Activated CD8-positive, alpha-beta memory T cell treated with anti-CD3 and anti-CD28 coated beads for 1 hour (primary cell): ENCODE data around the gene ROBO1.

Source experiments
- DNase-seq, 2 donors: peaks; one replicate each; pipeline ENCODE4 v3.0.0-alpha.2; 2020; ENCODE audit warnings: low read depth in 1 of 2; ENCODE audit errors: extremely low read depth in 1 of 2

Gene ROBO1

GRCh38 chr3:79672075-79672474, 95.7 kb downstream of the ROBO1 start:
- DNase-seq = no peak

- DNase-seq = no peak
Observed at GRCh38 chr3:79670178-79670577, 97.6 kb downstream of the ROBO1 start.

DNA sequence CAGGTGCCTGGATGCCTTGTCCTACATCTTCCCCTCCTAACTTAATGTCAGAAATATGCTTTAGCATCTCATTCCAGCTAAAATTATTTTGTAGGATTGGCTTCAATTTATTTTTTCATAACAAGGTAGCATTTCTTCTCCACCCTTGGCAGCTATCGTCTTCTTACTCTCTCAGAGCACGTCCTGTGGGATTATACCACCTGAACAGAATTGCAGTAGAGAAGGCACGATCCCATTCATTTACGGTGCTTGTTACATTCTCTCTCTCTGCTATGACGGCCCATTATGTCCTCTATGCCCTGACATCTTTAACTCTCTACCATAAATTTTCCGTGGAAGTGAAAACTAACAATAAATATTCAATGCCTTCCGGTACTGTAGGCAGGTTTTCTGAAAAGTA, 103.3 kb downstream of the ROBO1 start:
- DNase-seq = no peak

DNA sequence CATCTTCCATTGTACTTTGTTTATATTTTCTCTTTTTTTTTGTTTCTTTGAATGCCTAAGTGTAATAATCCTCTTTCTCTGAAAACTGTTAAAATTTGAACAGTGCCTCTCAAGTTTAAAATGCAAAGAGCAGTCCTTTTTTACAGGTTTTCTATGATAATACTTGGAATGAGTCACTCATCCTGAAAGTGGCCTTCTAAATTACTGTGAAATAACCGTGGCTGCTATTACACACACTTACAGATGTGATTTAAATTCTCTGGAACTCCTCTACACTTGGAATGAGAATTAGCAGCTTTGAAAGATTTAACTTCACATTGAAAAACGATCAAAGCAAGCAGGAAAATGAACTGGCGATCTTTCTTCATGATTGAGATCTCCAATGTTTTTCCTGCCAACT, 105.9 kb downstream of the ROBO1 start:
- DNase-seq = no peak

DNA sequence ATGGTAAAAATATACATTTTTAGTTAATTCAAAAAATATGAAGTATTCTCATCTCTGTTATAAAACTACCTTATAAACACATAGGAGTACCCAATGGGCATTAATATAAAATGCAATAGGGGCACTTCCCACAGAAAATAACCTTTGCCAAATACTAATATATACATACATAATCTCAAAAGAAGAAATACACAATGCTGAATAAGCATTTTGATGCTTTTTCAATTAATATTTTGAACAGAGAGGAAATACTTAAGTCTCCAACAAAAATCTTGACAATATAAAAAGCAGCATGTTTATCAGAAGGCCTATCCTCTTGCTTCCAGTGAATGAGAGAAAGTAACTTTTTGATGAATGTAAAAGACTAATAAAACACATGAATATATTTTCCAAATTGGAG, 110.7 kb downstream of the ROBO1 start:
- no peak for DNase-seq

DNA sequence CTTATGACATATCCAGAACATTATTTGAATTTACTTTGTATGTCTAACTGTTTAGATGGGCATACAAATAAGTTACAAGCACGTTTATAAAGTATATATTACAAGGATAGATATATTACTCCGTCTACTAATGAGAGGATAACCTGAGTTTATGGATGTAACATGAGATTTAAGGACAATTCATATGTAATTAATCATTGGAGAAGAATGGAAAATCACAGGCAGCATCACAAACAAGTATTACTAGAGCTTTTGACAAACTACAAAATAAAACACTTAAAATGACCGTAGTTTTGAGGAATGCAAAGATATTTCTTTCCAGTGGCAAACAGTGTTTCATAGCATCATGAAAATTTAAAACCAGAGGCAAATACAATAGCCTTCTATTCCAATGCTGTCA, 113.8 kb downstream of the ROBO1 start:
- no peak for DNase-seq

- no peak for DNase-seq
Observed at GRCh38 chr3:79653266-79653830, 114.5 kb downstream of the ROBO1 start.

DNA sequence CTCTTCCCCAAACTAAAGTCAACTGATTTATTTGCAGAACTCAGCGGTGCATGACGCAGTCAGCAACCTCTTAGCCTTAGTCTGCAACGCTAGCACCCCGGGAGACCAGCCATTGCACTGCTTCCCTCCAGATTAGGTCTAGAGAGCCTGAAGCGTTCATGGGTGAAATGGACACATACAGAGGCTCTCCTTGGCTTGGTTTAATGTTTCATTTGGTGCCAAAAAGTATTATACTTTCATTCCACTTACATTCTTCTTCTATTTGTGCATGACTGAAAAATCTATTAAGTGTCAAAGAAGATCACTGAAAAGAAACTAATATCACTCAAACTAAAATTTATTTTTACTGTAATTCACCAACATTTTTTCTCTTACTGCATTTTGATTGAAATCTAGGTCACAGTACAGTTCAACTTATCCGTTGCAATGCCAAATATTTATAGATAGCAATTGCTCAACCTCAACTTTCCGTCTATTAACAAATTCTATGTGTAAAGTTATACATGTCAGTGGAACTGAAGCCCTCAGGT, 116.2 kb downstream of the ROBO1 start:
- DNase-seq = no peak

DNA sequence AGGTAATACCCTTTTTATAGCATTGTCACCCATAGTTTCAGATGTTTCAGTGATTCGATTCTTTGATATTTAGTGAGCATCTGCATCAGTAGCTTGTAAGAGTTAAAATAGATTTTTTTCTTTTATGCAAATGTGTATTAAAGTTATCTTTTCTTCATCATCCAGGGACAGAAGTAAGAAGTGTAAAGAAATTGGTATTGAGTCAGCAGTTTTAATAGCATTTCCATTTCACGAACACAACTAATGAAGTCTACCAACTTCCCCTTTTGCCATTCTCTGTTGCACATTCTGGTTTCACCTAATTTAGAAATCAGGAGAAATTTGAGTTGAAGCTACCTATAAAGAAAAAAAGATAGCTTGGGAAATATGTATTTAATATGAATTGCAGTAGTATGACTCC, 127.9 kb downstream of the ROBO1 start:
- no peak for DNase-seq

DNA sequence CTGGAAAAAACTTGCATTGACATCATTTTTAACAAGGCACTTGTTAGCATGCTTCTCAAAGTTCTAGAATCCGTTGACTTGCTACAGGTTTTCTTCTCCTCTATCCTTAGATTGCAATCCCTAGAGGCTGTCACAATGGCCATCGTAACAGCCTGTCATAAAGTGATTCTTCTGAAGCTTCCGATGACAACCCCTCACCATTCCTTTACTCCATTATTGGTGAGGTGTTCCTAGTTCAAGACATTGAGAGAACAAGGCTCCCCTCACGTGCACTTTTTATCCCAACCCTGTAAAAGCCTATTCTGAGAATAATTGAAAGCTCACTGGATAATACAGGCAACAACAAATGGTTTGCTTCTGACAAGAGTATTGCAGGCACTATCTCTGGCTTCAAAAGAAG, 131.4 kb downstream of the ROBO1 start:
- no peak for DNase-seq

DNA sequence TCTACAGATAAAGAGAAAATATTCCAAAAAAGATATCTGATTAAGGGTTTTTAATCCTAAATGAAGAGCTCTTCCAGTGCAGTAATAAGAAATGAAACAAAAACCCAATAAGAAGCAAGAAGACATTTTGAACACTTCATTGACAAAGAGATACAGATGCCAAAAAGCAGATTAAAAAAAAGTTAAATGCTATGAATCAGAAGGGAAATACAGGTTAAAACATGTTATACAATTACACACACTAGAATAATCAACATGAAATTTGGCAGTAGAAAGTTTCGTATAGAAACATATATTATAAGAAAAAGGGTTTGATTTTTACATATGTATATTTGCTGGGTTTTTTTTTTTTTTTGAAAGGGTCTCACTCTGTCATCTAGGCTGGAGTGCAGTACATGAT, 135.0 kb downstream of the ROBO1 start:
- DNase-seq = no peak

DNA sequence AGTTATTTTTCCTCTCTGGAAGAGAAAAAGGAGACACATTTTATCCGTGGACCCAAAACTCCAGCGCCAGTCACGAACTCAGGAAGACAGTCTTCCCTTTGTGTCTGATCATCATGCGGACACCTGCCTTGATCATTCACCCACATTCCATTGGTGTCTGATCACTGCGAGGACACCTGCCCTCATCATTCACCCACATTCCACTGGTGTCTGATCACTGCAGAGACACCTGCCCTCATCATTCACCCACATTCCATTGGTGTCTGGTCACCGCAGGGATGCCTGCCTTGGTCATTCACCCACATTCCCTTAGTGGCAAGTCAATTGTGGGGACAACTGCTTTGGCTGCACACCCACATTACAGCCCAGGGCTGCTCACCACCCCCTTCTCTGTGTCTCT, 148.9 kb downstream of the ROBO1 start:
- DNase-seq = no peak

DNA sequence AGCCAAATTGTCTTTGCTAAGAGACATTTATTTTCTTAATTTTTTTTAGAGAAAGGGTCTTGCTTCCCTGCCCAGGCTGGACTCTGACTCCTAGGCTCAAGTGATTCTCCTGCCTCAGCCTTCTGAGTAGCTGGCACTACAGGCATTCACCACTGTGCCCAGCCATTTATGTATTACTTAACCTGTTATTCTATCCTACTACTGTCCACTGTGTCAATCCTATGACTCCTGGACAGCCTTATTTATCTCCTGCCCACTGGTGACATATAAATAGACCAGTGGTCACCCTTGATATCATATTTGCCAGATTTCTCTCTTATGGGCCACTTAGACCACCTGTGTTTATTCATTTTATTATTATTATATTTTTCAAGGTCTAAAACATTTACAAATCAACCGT, 161.4 kb downstream of the ROBO1 start:
- no peak for DNase-seq

DNA sequence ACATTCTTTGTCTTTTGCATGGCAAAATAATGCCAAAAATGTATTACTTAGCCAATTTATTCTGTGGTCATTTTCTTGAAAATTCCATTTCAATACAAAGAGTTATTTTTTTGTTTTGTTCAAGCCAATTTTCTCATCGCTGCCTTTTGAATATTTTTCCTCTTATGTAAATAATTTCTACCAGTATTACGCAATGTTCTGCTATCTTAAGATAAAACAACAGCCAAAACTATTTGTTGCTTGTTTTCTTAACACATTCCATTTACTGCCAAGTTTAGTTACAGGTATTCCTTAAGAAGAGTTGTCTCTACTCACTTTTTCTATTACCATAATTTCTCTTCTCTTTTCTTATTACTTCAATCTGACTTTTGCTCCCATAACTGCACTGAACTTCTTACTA, 163.1 kb downstream of the ROBO1 start:
- no peak for DNase-seq

GRCh38 chr3:79602385-79602784, 165.4 kb downstream of the ROBO1 start:
- DNase-seq = no peak

DNA sequence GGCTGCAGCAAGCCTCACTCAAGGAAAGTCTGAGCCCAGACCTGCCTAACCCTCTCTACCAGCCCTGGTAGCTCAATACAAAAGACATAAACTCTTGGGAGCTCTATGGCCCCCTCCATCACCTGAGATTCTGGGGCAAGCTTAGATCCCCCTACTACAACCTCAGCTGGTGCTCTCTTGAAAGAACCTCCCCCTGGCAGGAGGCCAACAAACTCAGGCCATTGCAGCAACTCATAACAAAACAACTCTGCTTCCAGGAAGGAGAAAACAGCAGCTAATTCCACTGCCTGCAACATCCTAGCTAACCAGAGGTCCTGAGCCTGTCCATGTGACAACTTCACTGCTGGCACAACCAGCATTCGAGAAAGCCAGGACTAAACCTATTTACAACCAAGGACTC, 169.2 kb downstream of the ROBO1 start:
- no peak for DNase-seq

- DNase-seq = no peak
Observed at GRCh38 chr3:79597709-79598108, 170.1 kb downstream of the ROBO1 start.

DNA sequence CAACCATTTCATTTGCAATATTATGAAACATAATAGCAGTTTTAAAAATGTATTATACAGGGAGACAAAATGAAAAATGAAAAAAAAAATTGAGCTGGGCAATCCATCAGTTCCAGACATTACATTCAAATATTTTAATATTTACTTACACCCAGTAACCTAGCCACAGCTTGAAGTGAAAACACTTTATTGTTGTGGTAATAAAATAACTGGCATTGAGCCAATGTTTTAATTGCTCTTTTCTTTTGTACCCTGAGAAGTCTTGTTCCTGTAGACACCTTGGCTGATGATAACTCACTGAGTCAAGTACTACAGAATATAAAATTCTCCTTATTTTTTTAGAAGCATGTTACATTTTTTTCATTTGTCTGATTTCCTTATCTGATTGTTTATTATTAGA, 180.6 kb downstream of the ROBO1 start:
- DNase-seq = no peak

GRCh38 chr3:79586232-79586631, 181.6 kb downstream of the ROBO1 start:
- no peak for DNase-seq

DNA sequence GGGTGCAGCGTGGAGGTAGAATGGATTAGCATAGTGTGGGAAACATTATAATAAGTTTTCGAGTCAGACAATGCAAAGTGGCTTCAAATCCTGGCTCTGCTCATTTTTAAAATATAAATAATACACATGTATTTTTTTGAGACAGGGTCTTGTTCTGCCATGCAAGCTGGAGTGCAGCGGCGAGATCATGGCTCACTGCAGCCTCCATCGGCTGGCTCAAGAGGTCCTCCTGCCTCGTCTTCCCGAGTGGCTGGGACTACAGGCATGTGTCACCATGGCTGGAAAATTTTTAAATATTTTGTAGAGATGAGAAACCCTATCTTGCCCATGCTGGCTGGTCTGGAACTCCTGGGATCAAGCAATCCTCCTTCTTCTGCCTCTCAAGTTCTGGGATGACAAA, 194.9 kb downstream of the ROBO1 start:
- DNase-seq = no peak

DNA sequence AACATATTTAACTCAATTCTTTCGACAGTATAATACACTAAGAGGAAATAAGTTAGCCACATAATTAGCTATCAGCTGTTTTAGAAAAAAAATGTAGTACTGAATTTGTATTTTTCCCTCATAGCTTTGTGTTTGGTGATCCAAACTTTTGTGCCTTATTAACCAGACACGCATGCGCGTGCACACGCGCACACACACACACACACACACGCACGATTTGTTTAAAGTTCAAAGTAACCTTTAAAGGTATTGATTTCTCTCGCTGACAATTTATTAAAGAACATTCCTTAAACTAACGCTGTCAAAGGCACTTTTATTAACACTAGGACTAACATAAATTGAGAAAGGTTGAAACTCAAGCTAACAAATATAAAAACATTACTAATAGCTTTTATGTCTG, 198.9 kb downstream of the ROBO1 start:
- DNase-seq = no peak

GRCh38 chr3:79564192-79564591, 203.6 kb downstream of the ROBO1 start:
- DNase-seq = no peak

DNA sequence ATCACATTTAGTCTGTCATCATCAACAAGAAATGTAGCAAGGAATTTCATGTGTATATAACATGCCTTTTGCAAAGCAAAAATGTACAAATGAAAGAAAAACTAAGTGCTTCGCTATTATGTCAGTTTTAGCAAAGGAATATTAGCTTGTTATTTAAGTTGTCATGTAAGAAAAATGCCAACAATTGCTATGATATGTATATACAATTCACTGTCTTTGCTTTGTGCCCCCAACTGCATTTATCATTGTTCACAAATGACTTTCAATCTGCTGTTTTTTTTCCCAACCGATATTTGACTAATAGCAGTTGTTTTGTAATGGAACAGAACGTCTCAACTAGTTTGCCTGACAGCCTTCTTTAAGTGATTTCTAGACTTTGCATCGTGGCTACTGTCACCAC, 207.1 kb downstream of the ROBO1 start:
- no peak for DNase-seq
